Omental fat pad (tissue), 4 donors: Measurements from ENCODE around the gene PDE7B. TPM values are rescaled to one million over a fixed set of nuclear protein-coding genes. Genes with fewer than 3 reads are reported as not detected.

Source experiments
- ATAC-seq: fragments of 150-250 bp; one replicate; pipeline ENCODE4 v1.9.1; 2016; ENCODE audit warnings: mild to moderate bottlenecking, moderate library complexity; ENCODE audit not compliant: low FRiP score
- DNase-seq: peaks from one replicate; pipeline ENCODE4 v3.0.0-alpha.2; 2019; ENCODE audit warnings: low spot score
- CTCF ChIP-seq, 3 donors: fragments of 450-650 bp; IDR thresholded peaks; one replicate each; pipeline ENCODE4 v1.5.1; 2016 to 2017; ENCODE audit warnings: antibody characterized with exemption in 3 of 3, mild to moderate bottlenecking in 3 of 3, moderate library complexity in 2 of 3
- total RNA-seq, 4 donors: library from RNA; depleted of rRNA; stranded (reverse); fragments of >200 nt; gene quantifications; one replicate each; pipeline ENCODE4 v1.1.0, GENCODE V29; 2016

PDE7B gene
- total RNA-seq, 4 donors from 2014 or later = 7.3 to 15.0 (median 12.1) TPM

- ATAC-seq (no peak), DNase-seq (no peak)
- TF ChIP-seq CTCF (IDR thresholded peaks at IDR 0.05) = no peak
These were observed 8.7 kb upstream of the PDE7B start for GRCh38 chr6:135842618-135843392.

- ATAC-seq = no peak
- TF ChIP-seq CTCF (IDR thresholded peaks at IDR 0.05) = no peak
- DNase-seq = no peak
These were observed 619 bp upstream of the PDE7B start for GRCh38 chr6:135850882-135851281.

DNA sequence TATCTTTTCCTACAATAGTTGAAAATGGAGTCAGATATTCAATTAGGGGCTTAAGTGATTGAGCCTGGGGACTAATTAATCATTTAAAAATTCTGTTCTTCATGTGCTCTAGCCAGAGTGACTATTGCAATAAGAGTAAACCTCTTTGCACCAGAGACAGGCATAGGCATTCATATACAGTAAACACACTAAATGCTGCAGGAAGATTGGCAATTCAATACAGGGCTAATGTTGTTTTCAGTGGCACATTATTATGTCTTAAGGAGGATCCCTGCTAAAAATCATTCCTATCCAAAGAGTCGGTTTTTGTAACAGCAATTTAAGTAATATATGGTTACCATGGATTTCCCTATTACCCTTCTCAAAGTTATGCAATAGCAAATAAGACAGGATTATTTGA lies 1.2 kb downstream of the PDE7B start:
- DNase-seq (no peak), ATAC-seq (no peak)
- no peak for TF ChIP-seq CTCF (IDR thresholded peaks at IDR 0.05)

DNA sequence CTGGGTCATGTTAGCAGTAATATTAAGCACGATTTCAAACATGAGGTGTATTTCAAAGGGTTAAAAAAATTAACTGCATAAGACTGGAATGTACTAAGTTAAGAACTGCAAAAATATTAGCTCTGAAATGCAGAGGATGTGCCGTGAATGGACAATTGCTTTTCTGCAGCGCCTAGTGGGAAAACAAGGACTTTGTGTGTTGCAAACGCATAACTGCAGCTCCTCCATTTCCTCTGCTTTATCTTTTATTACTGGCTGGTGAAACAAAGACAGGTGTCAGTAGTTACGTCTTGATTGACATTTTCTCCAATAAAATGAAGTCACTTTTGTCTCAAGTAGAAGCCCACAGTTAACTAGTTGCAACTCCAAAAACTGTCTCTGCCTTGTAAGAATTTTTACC lies 1.7 kb downstream of the PDE7B start:
- no peak for DNase-seq
- no peak for ATAC-seq
- TF ChIP-seq CTCF (IDR thresholded peaks at IDR 0.05) = no peak

GRCh38 chr6:135853986-135854385 lies 2.5 kb downstream of the PDE7B start:
- ATAC-seq = no peak
- DNase-seq = no peak
- TF ChIP-seq CTCF (IDR thresholded peaks at IDR 0.05) = no peak

GRCh38 chr6:135854799-135855198 lies 3.3 kb downstream of the PDE7B start:
- TF ChIP-seq CTCF (IDR thresholded peaks at IDR 0.05) = no peak
- DNase-seq = no peak
- ATAC-seq = no peak

GRCh38 chr6:135858931-135859330 lies 7.4 kb downstream of the PDE7B start:
- ATAC-seq = no peak
- TF ChIP-seq CTCF (IDR thresholded peaks at IDR 0.05) = no peak
- no peak for DNase-seq
